GM19463 (cell line): ENCODE data around the gene RBM20.
A peak's percentile ranks its signal among the peaks of the same experiment; 100 is the strongest.

ENCODE experiments used
- ATAC-seq: cut with Tn5 transposase; IDR thresholded peaks from one replicate; pipeline ENCODE4 v1.9.1; 2021; ENCODE audit warnings: mild to moderate bottlenecking, moderate library complexity; ENCODE audit not compliant: unreplicated experiment

The RBM20 gene

GRCh38 chr10:110730345-110731050 is 86.4 kb downstream of the RBM20 start:
- ATAC-seq, result no peak

- ATAC-seq, result no peak
Observed at GRCh38 chr10:110733218-110733952, 89.2 kb downstream of the RBM20 start.

GRCh38 chr10:110735620-110736027 is 91.5 kb downstream of the RBM20 start:
- ATAC-seq, result no peak

GRCh38 chr10:110737886-110738634 is 93.9 kb downstream of the RBM20 start:
- ATAC-seq, result no peak

GRCh38 chr10:110739811-110740271 is 95.7 kb downstream of the RBM20 start:
- no peak for ATAC-seq

GRCh38 chr10:110742801-110743200 is 98.7 kb downstream of the RBM20 start:
- no peak for ATAC-seq

- no peak for ATAC-seq
Observed at GRCh38 chr10:110744782-110745181, 100.6 kb downstream of the RBM20 start.

GRCh38 chr10:110746254-110746826 is 102.2 kb downstream of the RBM20 start:
- ATAC-seq, result peak; percentile 44

GRCh38 chr10:110746969-110747608 is 103.0 kb downstream of the RBM20 start:
- ATAC-seq, result no peak

GRCh38 chr10:110747609-110748464 is 103.7 kb downstream of the RBM20 start:
- ATAC-seq, result no peak

- no peak for ATAC-seq
Observed at GRCh38 chr10:110748970-110749369, 104.8 kb downstream of the RBM20 start.

GRCh38 chr10:110750931-110751330 is 106.8 kb downstream of the RBM20 start:
- ATAC-seq, result no peak

- peak; percentile 35 for ATAC-seq
Observed at GRCh38 chr10:110751850-110752249, 107.7 kb downstream of the RBM20 start.

- no peak for ATAC-seq
Observed at GRCh38 chr10:110753462-110753861, 109.3 kb downstream of the RBM20 start.

- no peak for ATAC-seq
Observed at GRCh38 chr10:110754375-110755105, 110.4 kb downstream of the RBM20 start.

GRCh38 chr10:110755781-110756180 is 111.6 kb downstream of the RBM20 start:
- ATAC-seq, result no peak

GRCh38 chr10:110756876-110757275 is 112.7 kb downstream of the RBM20 start:
- ATAC-seq, result no peak

GRCh38 chr10:110757586-110757985 is 113.5 kb downstream of the RBM20 start:
- ATAC-seq, result no peak

GRCh38 chr10:110758128-110758765 is 114.1 kb downstream of the RBM20 start:
- ATAC-seq, result no peak
